HCT116 (cell line): ENCODE results near the gene RNF130. TPM values are rescaled to one million over a fixed set of nuclear protein-coding genes. Genes with fewer than 3 reads are reported as not detected.

Experiments
- ATAC-seq: fragments of 200-7000 bp; cut with Tn5 transposase; 2 replicates; pipeline ENCODE4 v1.9.1; 2020; ENCODE audit warnings: mild to moderate bottlenecking, moderate library complexity
- BruUV-seq: library from RNA; stranded (reverse); fragments of 400-500 nt; replicated peaks from 2 replicates; lab custom pipeline; 2021; lab: Mats Ljungman, UMichigan
- CTCF ChIA-PET: fragments of 300-600 bp; sonication (Branson Sonifier 250); formaldehyde crosslinking; loops from one replicate; lab custom pipeline; 2021; ENCODE audit warnings: antibody characterized with exemption; lab: Charles Lee
- POLR2A ChIA-PET: fragments of 300-600, 350-600 bp; sonication (Branson Sonifier 250); formaldehyde crosslinking; loops from one replicate; lab custom pipeline; 2021; ENCODE audit warnings: antibody characterized with exemption; lab: Charles Lee
- RAD21 ChIA-PET, 2 experiments: fragments of 300-600 bp; sonication (Branson Sonifier 250); formaldehyde crosslinking; loops; one replicate each; lab custom pipeline; 2023; ENCODE audit warnings: low total read pairs in 2 of 2; ENCODE audit not compliant: uncharacterized antibody in 2 of 2, unreplicated experiment in 2 of 2, low non-redundant PET in 1 of 2; lab: Charles Lee
- DNase-seq: peaks from one replicate; pipeline ENCODE4 v3.0.0-alpha.2; 2010; ENCODE audit warnings: low read depth, low spot score
- H2AFZ ChIP-seq: fragments of 200-600 bp; shearing (Covaris generic), sonication (generic); 2 replicates; pipeline ENCODE4 v1.6.1; 2017; ENCODE audit warnings: low read depth, mixed run types, mixed read lengths, antibody characterized with exemption, low read length; ENCODE audit not compliant: poor library complexity, severe bottlenecking
- H3K27ac ChIP-seq: 2 replicates; pipeline ENCODE4 v1.5.1; 2012; ENCODE audit warnings: low read depth, low read length
- H3K27me3 ChIP-seq: fragments of 200-600 bp; sonication (generic); 2 replicates; pipeline ENCODE4 v1.6.1; 2016; ENCODE audit warnings: mixed run types, low read length, mixed read lengths; ENCODE audit not compliant: insufficient read depth
- H3K36me3 ChIP-seq, 2 experiments: fragments of 200-500 bp in 1 of 2; fragments of 200-600 bp in 1 of 2; sonication (Bioruptor generic) in 1 of 2; sonication (generic) in 1 of 2; 2 replicates each; pipeline versions ENCODE4 v1.5.1 to v1.6.1; 2014 to 2016; ENCODE audit warnings: low read length in 2 of 2, inconsistent platforms in 1 of 2, mixed read lengths in 1 of 2, mixed run types in 1 of 2; ENCODE audit not compliant: insufficient read depth in 2 of 2, control insufficient read depth in 1 of 2
- H3K4me1 ChIP-seq, 2 experiments: fragments of 200-600 bp in 1 of 2; sonication (generic) in 1 of 2; 2 replicates each; pipeline versions ENCODE4 v1.5.1 to v1.6.1; 2012 to 2017; ENCODE audit warnings: low read length in 2 of 2, inconsistent platforms in 1 of 2, mild to moderate bottlenecking in 1 of 2, mixed read lengths in 1 of 2, mixed run types in 1 of 2, moderate library complexity in 1 of 2; ENCODE audit not compliant: insufficient read depth in 2 of 2, control insufficient read depth in 1 of 2
- H3K4me2 ChIP-seq: fragments of 200-600 bp; sonication (generic); 2 replicates; pipeline ENCODE4 v1.6.1; 2017; ENCODE audit warnings: mixed run types, low read length, mixed read lengths
- H3K4me3 ChIP-seq, 2 experiments: fragments of 200-600 bp in 1 of 2; sonication (generic) in 1 of 2; replicated peaks in 1 of 2; 2 replicates each; pipeline ENCODE4 v1.5.1; 2011 to 2016; ENCODE audit warnings: low read length in 2 of 2, control low read depth in 1 of 2, low read depth in 1 of 2, mild to moderate bottlenecking in 1 of 2, mixed read lengths in 1 of 2, mixed run types in 1 of 2
- H3K79me2 ChIP-seq: fragments of 200-600 bp; sonication (generic); 2 replicates; pipeline ENCODE4 v1.6.1; 2017; ENCODE audit warnings: mild to moderate bottlenecking, mixed run types, low read length, moderate library complexity, mixed read lengths; ENCODE audit not compliant: insufficient read depth
- H3K9ac ChIP-seq: fragments of 200-600 bp; sonication (generic); 2 replicates; pipeline ENCODE4 v1.6.1; 2016; ENCODE audit warnings: low read length, mixed read lengths
- H3K9me2 ChIP-seq: fragments of 200-600 bp; sonication (generic), shearing (Covaris generic); 2 replicates; pipeline ENCODE4 v1.6.1; 2017; ENCODE audit warnings: mixed run types, mild to moderate bottlenecking, moderate library complexity; ENCODE audit not compliant: insufficient read depth
- H3K9me3 ChIP-seq, 2 experiments: fragments of 200-500 bp in 1 of 2; fragments of 200-600 bp in 1 of 2; sonication (Bioruptor generic) in 1 of 2; sonication (generic) in 1 of 2; 2 replicates each; pipeline ENCODE4 v1.6.1; 2014 to 2017; ENCODE audit warnings: low read length in 2 of 2, mixed read lengths in 2 of 2, inconsistent platforms in 1 of 2, low read depth in 1 of 2, mild to moderate bottlenecking in 1 of 2, mixed run types in 1 of 2, moderate library complexity in 1 of 2; ENCODE audit not compliant: control insufficient read depth in 1 of 2, insufficient read depth in 1 of 2
- H4K20me1 ChIP-seq: fragments of 200-600 bp; sonication (generic), shearing (Covaris generic); 2 replicates; pipeline ENCODE4 v1.6.1; 2017; ENCODE audit warnings: mixed run types, mild to moderate bottlenecking, moderate library complexity; ENCODE audit not compliant: insufficient read depth
- CEBPB ChIP-seq: IDR thresholded peaks from 2 replicates; pipeline ENCODE4 v1.6.1; 2012; ENCODE audit warnings: low read depth
- EGR1 ChIP-seq: IDR thresholded peaks from 2 replicates; pipeline ENCODE4 v1.6.1; 2012; ENCODE audit warnings: low read depth
- ELF1 ChIP-seq: IDR thresholded peaks from 2 replicates; pipeline ENCODE4 v1.6.1; 2012; ENCODE audit warnings: low read depth, borderline replicate concordance
- EZH2 ChIP-seq: fragments of 200-600 bp; sonication (generic); IDR thresholded peaks from 2 replicates; pipeline ENCODE4 v1.6.1; 2017; ENCODE audit warnings: antibody characterized with exemption, mixed run types
- EZH2phosphoT487 ChIP-seq: fragments of 200-600 bp; IDR thresholded peaks from 2 replicates; pipeline ENCODE4 v1.6.1; 2018; ENCODE audit warnings: antibody characterized with exemption, borderline replicate concordance
- POLR2A ChIP-seq: IDR thresholded peaks from 2 replicates; pipeline ENCODE4 v1.7.0; 2011; ENCODE audit warnings: borderline replicate concordance; ENCODE audit not compliant: insufficient read depth, insufficient read length; ENCODE audit errors: extremely low read depth
- POLR2AphosphoS5 ChIP-seq: IDR thresholded peaks from 2 replicates; pipeline ENCODE4 v1.6.1; 2011; ENCODE audit warnings: mild to moderate bottlenecking, low read depth, low read length, moderate library complexity
- RAD21 ChIP-seq: IDR thresholded peaks from 2 replicates; pipeline ENCODE4 v1.6.1; 2012; ENCODE audit warnings: low read depth, mild to moderate bottlenecking
- SP1 ChIP-seq: IDR thresholded peaks from 2 replicates; pipeline ENCODE4 v1.6.1; 2012; ENCODE audit warnings: low read depth
- SRF ChIP-seq: IDR thresholded peaks from 2 replicates; pipeline ENCODE4 v1.6.1; 2012; ENCODE audit warnings: low read depth
- YY1 ChIP-seq: IDR thresholded peaks from 2 replicates; pipeline ENCODE4 v1.6.1; 2011; ENCODE audit warnings: low read length, low read depth, moderate library complexity, mild to moderate bottlenecking; ENCODE audit not compliant: insufficient replicate concordance; ENCODE audit errors: extremely low read depth
- ZFX ChIP-seq: fragments of 450-650 bp; IDR thresholded peaks from 2 replicates; pipeline ENCODE4 v1.6.1; 2017
- ZNF274 ChIP-seq: fragments of 200-500 bp; sonication (Bioruptor generic); IDR thresholded peaks from 2 replicates; pipeline ENCODE4 v1.6.1; 2014; ENCODE audit warnings: mild to moderate bottlenecking, low read depth, low read length, inconsistent platforms
- intact Hi-C: fragments of 100-400 bp; cut with micrococcal nuclease; formaldehyde crosslinking; loops from 2 replicates; pipeline ENCODE4 v1.10.0; 2022
- total RNA-seq: library from RNA; stranded (reverse); gene quantifications from one replicate; pipeline ENCODE4 v1.2.1, GENCODE V29; 2021; ENCODE audit not compliant: unreplicated experiment
- TF ChIP-seq, protein P1 (sequence below): IDR thresholded peaks from 2 replicates; pipeline ENCODE4 v1.6.1; 2012; ENCODE audit warnings: low read depth
- TF ChIP-seq, protein P2 (sequence below), 3 experiments: fragments of 200-600 bp in 1 of 3; sonication (generic) in 1 of 3; IDR thresholded peaks in 2 of 3; conservative IDR thresholded peaks in 1 of 3; 2 replicates each; pipeline ENCODE4 v1.5.1; 2012 to 2017; ENCODE audit warnings: low read depth in 2 of 3, low read length in 2 of 3, antibody characterized with exemption in 1 of 3, borderline replicate concordance in 1 of 3, control low read depth in 1 of 3, mild to moderate bottlenecking in 1 of 3, mixed read lengths in 1 of 3, mixed run types in 1 of 3, moderate library complexity in 1 of 3; ENCODE audit not compliant: insufficient read depth in 1 of 3
- TF ChIP-seq, protein P3 (sequence below): IDR thresholded peaks from 2 replicates; pipeline ENCODE4 v1.6.1; 2012
- TF ChIP-seq, protein P4 (sequence below): IDR thresholded peaks from 2 replicates; pipeline ENCODE4 v1.6.1; 2012

Gene RNF130
- total RNA-seq, 1 experiment from 2014 or later, result 34.9 TPM

DNA sequence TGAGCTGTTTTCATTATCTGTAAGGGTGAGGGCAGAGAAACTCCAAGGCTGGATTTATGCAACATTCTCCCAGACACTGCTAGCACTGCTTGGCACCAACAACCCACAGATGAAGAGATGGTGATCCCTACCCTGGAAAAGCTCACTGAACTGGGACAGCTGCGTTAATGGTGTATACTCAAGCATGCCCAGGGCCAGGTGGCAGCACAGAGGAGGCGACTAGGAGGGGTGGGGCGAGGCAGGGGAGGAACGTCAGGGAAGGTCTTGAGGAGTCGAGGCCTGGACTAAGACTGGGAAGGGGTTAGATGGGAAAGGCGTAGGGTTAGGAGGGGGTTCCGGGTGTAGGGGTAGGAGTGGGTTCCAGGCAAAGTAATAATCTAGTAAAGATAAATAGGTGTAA, 90.8 kb downstream of the RNF130 start:
- BruUV-seq, result no TSS peak
- ChIA-PET CTCF (no interaction called here), POLR2A (no interaction called here), RAD21 (no interaction called here)
- ATAC-seq (no peak), DNase-seq (no peak)
- intact Hi-C loops, result loop anchor here (10.0 kb wide), 1 partner anchor 216 kb away; no protein-coding TSS in a partner anchor
- no peak overlapping the region for H3K4me3 ChIP-seq
- no peak overlapping the region for H3K9ac ChIP-seq
- H4K20me1 ChIP-seq, result no peaks in the 10 kb centered on the region
- no peaks in the 10 kb centered on the region for H3K79me2 ChIP-seq
- no peak for TF ChIP-seq POLR2A
- no peak for TF ChIP-seq ELF1
- TF ChIP-seq, protein P1, sequence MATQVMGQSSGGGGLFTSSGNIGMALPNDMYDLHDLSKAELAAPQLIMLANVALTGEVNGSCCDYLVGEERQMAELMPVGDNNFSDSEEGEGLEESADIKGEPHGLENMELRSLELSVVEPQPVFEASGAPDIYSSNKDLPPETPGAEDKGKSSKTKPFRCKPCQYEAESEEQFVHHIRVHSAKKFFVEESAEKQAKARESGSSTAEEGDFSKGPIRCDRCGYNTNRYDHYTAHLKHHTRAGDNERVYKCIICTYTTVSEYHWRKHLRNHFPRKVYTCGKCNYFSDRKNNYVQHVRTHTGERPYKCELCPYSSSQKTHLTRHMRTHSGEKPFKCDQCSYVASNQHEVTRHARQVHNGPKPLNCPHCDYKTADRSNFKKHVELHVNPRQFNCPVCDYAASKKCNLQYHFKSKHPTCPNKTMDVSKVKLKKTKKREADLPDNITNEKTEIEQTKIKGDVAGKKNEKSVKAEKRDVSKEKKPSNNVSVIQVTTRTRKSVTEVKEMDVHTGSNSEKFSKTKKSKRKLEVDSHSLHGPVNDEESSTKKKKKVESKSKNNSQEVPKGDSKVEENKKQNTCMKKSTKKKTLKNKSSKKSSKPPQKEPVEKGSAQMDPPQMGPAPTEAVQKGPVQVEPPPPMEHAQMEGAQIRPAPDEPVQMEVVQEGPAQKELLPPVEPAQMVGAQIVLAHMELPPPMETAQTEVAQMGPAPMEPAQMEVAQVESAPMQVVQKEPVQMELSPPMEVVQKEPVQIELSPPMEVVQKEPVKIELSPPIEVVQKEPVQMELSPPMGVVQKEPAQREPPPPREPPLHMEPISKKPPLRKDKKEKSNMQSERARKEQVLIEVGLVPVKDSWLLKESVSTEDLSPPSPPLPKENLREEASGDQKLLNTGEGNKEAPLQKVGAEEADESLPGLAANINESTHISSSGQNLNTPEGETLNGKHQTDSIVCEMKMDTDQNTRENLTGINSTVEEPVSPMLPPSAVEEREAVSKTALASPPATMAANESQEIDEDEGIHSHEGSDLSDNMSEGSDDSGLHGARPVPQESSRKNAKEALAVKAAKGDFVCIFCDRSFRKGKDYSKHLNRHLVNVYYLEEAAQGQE, result no peak
- no peak for TF ChIP-seq SP1
- TF ChIP-seq, protein P2, sequence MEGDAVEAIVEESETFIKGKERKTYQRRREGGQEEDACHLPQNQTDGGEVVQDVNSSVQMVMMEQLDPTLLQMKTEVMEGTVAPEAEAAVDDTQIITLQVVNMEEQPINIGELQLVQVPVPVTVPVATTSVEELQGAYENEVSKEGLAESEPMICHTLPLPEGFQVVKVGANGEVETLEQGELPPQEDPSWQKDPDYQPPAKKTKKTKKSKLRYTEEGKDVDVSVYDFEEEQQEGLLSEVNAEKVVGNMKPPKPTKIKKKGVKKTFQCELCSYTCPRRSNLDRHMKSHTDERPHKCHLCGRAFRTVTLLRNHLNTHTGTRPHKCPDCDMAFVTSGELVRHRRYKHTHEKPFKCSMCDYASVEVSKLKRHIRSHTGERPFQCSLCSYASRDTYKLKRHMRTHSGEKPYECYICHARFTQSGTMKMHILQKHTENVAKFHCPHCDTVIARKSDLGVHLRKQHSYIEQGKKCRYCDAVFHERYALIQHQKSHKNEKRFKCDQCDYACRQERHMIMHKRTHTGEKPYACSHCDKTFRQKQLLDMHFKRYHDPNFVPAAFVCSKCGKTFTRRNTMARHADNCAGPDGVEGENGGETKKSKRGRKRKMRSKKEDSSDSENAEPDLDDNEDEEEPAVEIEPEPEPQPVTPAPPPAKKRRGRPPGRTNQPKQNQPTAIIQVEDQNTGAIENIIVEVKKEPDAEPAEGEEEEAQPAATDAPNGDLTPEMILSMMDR (IDR thresholded peaks at IDR 0.05 in 2 of 3, conservative IDR thresholded peaks at IDR 0.05 in 1 of 3; ENCODE audit: borderline replicate concordance in 1 of 3, insufficient read depth in 1 of 3, low read depth in 2 of 3, low read length in 2 of 3), result no peak
- TF ChIP-seq, protein P3, sequence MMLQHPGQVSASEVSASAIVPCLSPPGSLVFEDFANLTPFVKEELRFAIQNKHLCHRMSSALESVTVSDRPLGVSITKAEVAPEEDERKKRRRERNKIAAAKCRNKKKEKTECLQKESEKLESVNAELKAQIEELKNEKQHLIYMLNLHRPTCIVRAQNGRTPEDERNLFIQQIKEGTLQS, result no peak
- no peak for TF ChIP-seq YY1
- TF ChIP-seq ZFX, result no peak
- no peak for TF ChIP-seq EZH2
- TF ChIP-seq, protein P4, sequence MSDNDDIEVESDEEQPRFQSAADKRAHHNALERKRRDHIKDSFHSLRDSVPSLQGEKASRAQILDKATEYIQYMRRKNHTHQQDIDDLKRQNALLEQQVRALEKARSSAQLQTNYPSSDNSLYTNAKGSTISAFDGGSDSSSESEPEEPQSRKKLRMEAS, result no peak
- no peak for TF ChIP-seq CEBPB
- no peak for TF ChIP-seq EGR1
- TF ChIP-seq EZH2phosphoT487, result no peak
- no peak for TF ChIP-seq POLR2AphosphoS5
- no peak for TF ChIP-seq ZNF274
- TF ChIP-seq RAD21, result no peak
- TF ChIP-seq SRF, result no peak
- no peaks in the 10 kb centered on the region for H3K4me1 ChIP-seq
- H3K9me2 ChIP-seq, result no peaks in the 10 kb centered on the region
- H2AFZ ChIP-seq, result no peak overlapping the region
- no peak overlapping the region for H3K4me2 ChIP-seq
- no peak overlapping the region for H3K27ac ChIP-seq
- H3K27me3 ChIP-seq, result no peaks in the 10 kb centered on the region
- no peaks in the 10 kb centered on the region; a peak in 1 of 4 replicates for H3K36me3 ChIP-seq
- H3K9me3 ChIP-seq, result no peaks in the 10 kb centered on the region
